PC-9 (cell line): Measurements from ENCODE around the gene SP3.

Experiments used
- CTCF ChIP-seq: fragments of 200-600 bp; sonication (generic); conservative IDR thresholded peaks from 2 replicates; pipeline ENCODE4 v1.6.1; 2017; ENCODE audit warnings: mixed run types, antibody characterized with exemption, mild to moderate bottlenecking, moderate library complexity
- EZH2 ChIP-seq: fragments of 200-600 bp; sonication (generic); IDR thresholded peaks from 2 replicates; pipeline ENCODE4 v1.8.0; 2017; ENCODE audit warnings: antibody characterized with exemption, low read depth

- no peak for TF ChIP-seq CTCF
- TF ChIP-seq EZH2, result no peak
These were observed 12.7 kb downstream of the SP3 start for GRCh38 chr2:173952267-173953046.
